Thymus (tissue), 11 donors: ENCODE results near the gene RAD51B. TPM values are rescaled to one million over a fixed set of nuclear protein-coding genes. Genes with fewer than 3 reads are reported as not detected.

Experiments used
- DNase-seq, 9 donors: peaks; one replicate each; pipeline ENCODE4 v3.0.0-alpha.2; 2013; ENCODE audit warnings: low spot score in 9 of 9, low read depth in 6 of 9, missing footprints in 1 of 9
- H3K27ac ChIP-seq, 2 donors: one replicate each; pipeline ENCODE4 v1.5.1; 2013; ENCODE audit warnings: control low read depth in 1 of 2, low read depth in 1 of 2, low read length in 1 of 2, mild to moderate bottlenecking in 1 of 2, moderate library complexity in 1 of 2
- H3K27me3 ChIP-seq, 2 donors: one replicate each; pipeline ENCODE4 v1.5.1; 2013; ENCODE audit warnings: low read length in 1 of 2; ENCODE audit not compliant: control insufficient read depth in 2 of 2, insufficient read depth in 1 of 2
- H3K36me3 ChIP-seq, 2 donors: one replicate each; pipeline ENCODE4 v1.5.1; 2013; ENCODE audit warnings: low read length in 1 of 2, mild to moderate bottlenecking in 1 of 2, moderate library complexity in 1 of 2; ENCODE audit not compliant: control insufficient read depth in 2 of 2, insufficient read depth in 2 of 2
- H3K4me1 ChIP-seq, 2 donors: one replicate each; pipeline ENCODE4 v1.5.1; 2013; ENCODE audit warnings: low read length in 2 of 2; ENCODE audit not compliant: control insufficient read depth in 2 of 2, insufficient read depth in 2 of 2
- H3K4me3 ChIP-seq, 2 donors: one replicate each; pipeline ENCODE4 v1.5.1; 2013; ENCODE audit warnings: low read length in 2 of 2, control low read depth in 1 of 2, mild to moderate bottlenecking in 1 of 2
- H3K9me3 ChIP-seq, 2 donors: one replicate each; pipeline ENCODE4 v1.5.1; 2013; ENCODE audit warnings: low read length in 1 of 2, mild to moderate bottlenecking in 1 of 2; ENCODE audit not compliant: control insufficient read depth in 2 of 2, insufficient read depth in 1 of 2
- WGBS: extraction: QIAGEN DNeasy Blood & Tissue Kit; methylation state at CpG from one replicate; pipeline ENCODE4 v1.1.7; 2013; 5-methylcytosine and 5-hydroxymethylcytosine counted together
- polyA plus RNA-seq: library from polyadenylated mRNA; stranded (reverse); fragments of 200-250 nt; gene quantifications from one replicate; pipeline ENCODE4 v1.2.3, GENCODE V29; 2013
- total RNA-seq: library from RNA; stranded (reverse); fragments of 120-200 nt; gene quantifications from one replicate; pipeline ENCODE4 v1.2.4, GENCODE V29; 2013
- donor health status: healthy.

RAD51B gene
- total and polyA plus RNA-seq, 2 donors: 7.8 to 17.8 TPM

DNA sequence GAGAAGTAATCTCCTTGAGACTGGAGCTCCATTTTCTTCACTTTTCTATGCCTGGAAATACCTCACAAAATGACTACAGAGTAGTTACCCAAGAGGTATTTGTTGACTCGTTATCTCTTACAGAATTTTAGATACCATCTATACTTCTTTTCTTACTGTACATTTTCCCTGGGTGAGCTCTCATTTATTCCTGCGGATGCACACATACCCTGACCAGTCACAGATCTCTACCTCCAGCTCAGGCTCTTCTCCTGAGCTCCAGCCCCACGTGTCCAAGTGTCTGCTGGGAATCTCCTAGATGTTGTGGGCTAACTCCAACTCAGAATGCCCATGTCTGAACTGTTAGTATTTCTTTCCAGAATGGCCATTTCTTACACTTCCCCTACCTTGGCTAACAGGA, 403.1 kb downstream of the RAD51B start:
- H3K9me3 ChIP-seq: no peaks in the 10 kb centered on the region
- H3K36me3 ChIP-seq: no peaks in the 10 kb centered on the region
- no peak for DNase-seq
- H3K4me3 ChIP-seq: no peak overlapping the region
- WGBS: 98% methylated on average over 3 of the region's 3 CpGs
- H3K27me3 ChIP-seq: no peaks in the 10 kb centered on the region
- no peak overlapping the region for H3K27ac ChIP-seq
- H3K4me1 ChIP-seq: peaks cover 4% of the 10 kb centered on the region in 2 donors

DNA sequence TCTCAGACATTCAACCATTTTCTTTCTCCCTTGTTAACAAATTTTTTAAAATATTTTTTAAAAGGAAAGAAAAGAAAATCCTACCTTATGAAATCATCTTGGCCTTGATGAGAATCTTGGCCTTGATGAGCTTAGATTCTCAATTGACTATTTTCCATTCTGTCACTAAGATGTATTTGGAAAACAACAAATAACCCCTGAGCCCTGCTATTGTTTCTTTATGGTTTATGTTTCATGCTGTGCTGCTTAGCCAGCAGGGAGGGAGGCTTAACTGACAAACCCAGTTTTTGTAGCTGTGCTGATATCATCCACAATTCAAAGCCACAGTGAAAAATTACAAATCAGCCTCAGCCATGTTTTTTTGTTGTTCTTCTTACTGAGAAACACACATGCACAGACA, 404.1 kb downstream of the RAD51B start:
- H3K9me3 ChIP-seq: no peaks in the 10 kb centered on the region

GRCh38 chr14:68225321-68225720, 405.7 kb downstream of the RAD51B start:
- H3K36me3 ChIP-seq: no peaks in the 10 kb centered on the region
- H3K4me1 ChIP-seq: peaks cover 4% of the 10 kb centered on the region in 2 donors
- no peak overlapping the region for H3K27ac ChIP-seq
- no peak overlapping the region for H3K4me3 ChIP-seq
- no peaks in the 10 kb centered on the region for H3K27me3 ChIP-seq
- DNase-seq: no peak
- no peaks in the 10 kb centered on the region for H3K9me3 ChIP-seq
- WGBS: 96% methylated on average over 2 of the region's 2 CpGs

More for the DNA sequence above, 404.1 kb downstream of the RAD51B start:
- H3K4me3 ChIP-seq: no peak overlapping the region
- peaks cover 4% of the 10 kb centered on the region in 2 donors for H3K4me1 ChIP-seq
- H3K27me3 ChIP-seq: no peaks in the 10 kb centered on the region
- DNase-seq: no peak
- H3K27ac ChIP-seq: peak overlapping the region; percentile 31 to 77
- no peaks in the 10 kb centered on the region for H3K36me3 ChIP-seq

DNA sequence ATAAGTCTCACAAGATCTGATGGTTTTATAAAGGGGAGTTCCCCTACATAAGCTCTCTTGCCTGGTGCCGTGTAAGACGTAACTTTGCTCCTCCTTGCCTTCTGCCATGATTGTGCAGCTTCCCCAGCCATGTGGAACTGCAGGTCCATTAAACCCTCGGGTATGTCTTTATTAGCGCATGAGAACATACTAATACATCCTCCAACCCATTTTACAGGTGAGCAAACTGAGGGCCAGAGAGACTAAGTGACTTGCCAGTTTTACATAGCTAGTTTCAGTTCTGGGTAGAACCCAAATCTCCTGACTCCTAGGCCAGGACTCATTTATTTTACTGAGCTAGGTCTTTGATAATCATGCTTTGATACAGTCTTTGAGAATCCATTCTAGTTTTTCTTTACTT, 406.9 kb downstream of the RAD51B start:
- 98% methylated on average over 4 of the region's 4 CpGs for WGBS
- Histone ChIP-seq H3K27me3 (no peaks in the 10 kb centered on the region), H3K27ac (no peak overlapping the region), H3K9me3 (no peaks in the 10 kb centered on the region), H3K4me1 (peaks cover 4% of the 10 kb centered on the region in 2 donors), H3K4me3 (no peak overlapping the region), H3K36me3 (no peaks in the 10 kb centered on the region)
- DNase-seq: no peak

DNA sequence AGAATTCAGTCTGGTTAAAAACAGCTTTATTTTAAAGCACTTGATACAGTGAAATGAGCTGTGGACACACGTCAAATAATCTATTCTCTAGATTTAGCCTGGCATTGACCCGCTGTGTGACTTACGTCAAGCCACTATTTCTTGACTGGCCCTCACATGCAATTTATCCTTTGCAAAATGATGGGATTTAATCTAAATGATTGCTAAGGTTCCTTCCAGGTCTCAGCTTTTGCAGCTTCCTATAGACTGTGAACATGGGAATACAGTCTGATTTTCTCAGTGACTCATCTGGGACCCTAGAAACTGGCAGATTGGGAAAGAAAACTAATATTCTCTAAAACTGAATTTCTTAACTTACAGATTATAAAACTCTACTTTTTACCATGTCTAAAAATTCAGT, 409.1 kb downstream of the RAD51B start:
- no peaks in the 10 kb centered on the region for H3K36me3 ChIP-seq
- H3K9me3 ChIP-seq: no peaks in the 10 kb centered on the region
- H3K4me1 ChIP-seq: peaks cover 3 to 4% of the 10 kb centered on the region in 2 donors
- no peak overlapping the region for H3K4me3 ChIP-seq
- no peak overlapping the region for H3K27ac ChIP-seq
- DNase-seq: no peak
- H3K27me3 ChIP-seq: no peaks in the 10 kb centered on the region
- WGBS: 98% methylated on average over 3 of the region's 3 CpGs

DNA sequence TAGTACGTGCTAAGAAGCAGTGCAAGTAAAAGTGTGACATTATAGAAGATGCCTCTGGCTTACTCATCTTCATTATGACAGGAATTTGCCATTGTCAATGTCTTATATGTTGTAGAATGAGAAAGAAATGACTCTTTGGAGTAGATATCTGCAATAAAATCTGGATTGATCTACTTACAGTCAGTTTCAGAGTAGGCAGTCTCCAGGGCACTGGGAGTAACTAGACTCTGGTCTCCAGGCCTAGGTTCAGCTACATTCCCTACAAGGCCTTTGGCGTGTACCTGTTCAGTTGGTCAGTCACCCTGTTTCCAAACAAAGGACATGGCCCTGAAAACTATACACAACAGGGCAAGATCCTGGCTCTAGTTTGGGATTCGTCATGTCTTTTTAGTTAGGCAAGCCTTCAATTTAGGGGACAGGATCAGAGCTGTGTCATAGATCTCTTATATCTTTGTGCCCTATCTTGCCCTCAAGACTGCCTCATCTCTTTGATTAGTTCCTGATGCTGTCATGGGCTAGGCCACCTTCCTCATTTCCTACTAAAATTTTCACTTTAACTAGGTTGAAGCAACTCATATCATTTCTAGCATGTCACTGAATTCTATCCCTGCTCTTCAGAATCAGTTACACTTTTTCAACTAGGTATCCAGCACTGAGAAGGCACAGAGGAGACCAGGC, 410.0 kb downstream of the RAD51B start:
- H3K9me3 ChIP-seq: no peaks in the 10 kb centered on the region
- H3K4me3 ChIP-seq: no peak overlapping the region
- no peaks in the 10 kb centered on the region for H3K36me3 ChIP-seq
- H3K27me3 ChIP-seq: no peaks in the 10 kb centered on the region
- H3K4me1 ChIP-seq: no peaks in the 10 kb centered on the region
- no peak for DNase-seq
- WGBS: 100% methylated on average over 3 of the region's 3 CpGs
- H3K27ac ChIP-seq: peak overlapping the region in 1 of 2 donors; percentile 4

GRCh38 chr14:68230202-68230949, 410.8 kb downstream of the RAD51B start:
- DNase-seq: no peak
- Histone ChIP-seq H3K27me3 (no peaks in the 10 kb centered on the region), H3K4me3 (no peak overlapping the region), H3K4me1 (no peaks in the 10 kb centered on the region), H3K36me3 (no peaks in the 10 kb centered on the region), H3K27ac (peak overlapping the region; percentile 25 to 53), H3K9me3 (no peaks in the 10 kb centered on the region)
- 94% methylated on average over 3 of the region's 3 CpGs for WGBS

- no peaks in the 10 kb centered on the region for H3K4me1 ChIP-seq
- H3K9me3 ChIP-seq: no peaks in the 10 kb centered on the region
- WGBS: 96% methylated on average over 2 of the region's 2 CpGs
- H3K4me3 ChIP-seq: no peak overlapping the region
- no peaks in the 10 kb centered on the region for H3K27me3 ChIP-seq
- DNase-seq: no peak
- H3K36me3 ChIP-seq: no peaks in the 10 kb centered on the region
- H3K27ac ChIP-seq: peak overlapping the region in 1 of 2 donors; percentile 53
Observed at GRCh38 chr14:68230950-68231717, 411.6 kb downstream of the RAD51B start.

DNA sequence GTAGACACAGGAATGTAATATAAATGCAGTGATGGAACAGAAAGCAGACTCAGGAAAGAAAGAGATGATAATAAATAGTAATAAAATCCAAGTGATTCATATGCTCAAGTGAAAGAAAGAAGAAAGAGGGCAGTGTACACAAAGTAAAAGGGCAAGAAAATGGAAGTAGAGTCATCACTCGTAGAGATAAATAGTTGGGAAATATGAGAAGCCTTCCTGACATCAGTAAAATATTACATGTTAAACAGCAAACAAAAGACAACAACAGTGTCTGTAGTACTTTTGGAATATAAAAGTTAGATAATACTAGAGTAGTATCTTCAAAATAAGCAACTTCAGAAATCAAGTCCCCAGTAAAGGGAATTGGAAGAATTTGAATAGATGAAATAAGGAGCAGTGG, 412.3 kb downstream of the RAD51B start:
- no peaks in the 10 kb centered on the region for H3K36me3 ChIP-seq
- peak overlapping the region in 1 of 2 donors; percentile 53 for H3K27ac ChIP-seq
- DNase-seq: no peak
- H3K9me3 ChIP-seq: no peaks in the 10 kb centered on the region
- H3K4me3 ChIP-seq: no peak overlapping the region
- no peaks in the 10 kb centered on the region for H3K27me3 ChIP-seq
- H3K4me1 ChIP-seq: peaks cover 0 to 4% of the 10 kb centered on the region in 2 donors
- WGBS: 97% methylated on average over 1 of the region's 1 CpG
